GM20000 (cell line): ENCODE data around the gene WDR87.

Source experiments
- DNase-seq: peaks from one replicate; pipeline ENCODE4 v3.0.0; 2012; ENCODE audit warnings: low spot score
- CTCF ChIP-seq: IDR thresholded peaks from 2 replicates; pipeline ENCODE4 v1.5.1; 2012; ENCODE audit warnings: mild to moderate bottlenecking, control low read depth; ENCODE audit errors: extremely low read depth, missing control alignments

Gene WDR87

GRCh38 chr19:37936886-37937285 is 30.5 kb upstream of the WDR87 start:
- no peak for TF ChIP-seq CTCF
- no peak for DNase-seq

GRCh38 chr19:37936166-37936565 is 29.8 kb upstream of the WDR87 start:
- no peak for DNase-seq
- TF ChIP-seq CTCF, result no peak

GRCh38 chr19:37935341-37935740 is 28.9 kb upstream of the WDR87 start:
- no peak for DNase-seq
- TF ChIP-seq CTCF, result no peak

GRCh38 chr19:37933937-37934358 is 27.6 kb upstream of the WDR87 start:
- no peak for DNase-seq
- TF ChIP-seq CTCF, result no peak

GRCh38 chr19:37932985-37933936 is 26.9 kb upstream of the WDR87 start:
- no peak for TF ChIP-seq CTCF
- DNase-seq, result no peak

GRCh38 chr19:37931881-37932655 is 25.7 kb upstream of the WDR87 start:
- no peak for TF ChIP-seq CTCF
- DNase-seq, result peak; percentile 39

GRCh38 chr19:37930416-37930815 is 24.0 kb upstream of the WDR87 start:
- DNase-seq, result no peak
- no peak for TF ChIP-seq CTCF
